ENCODE data around the gene KRTAP9-2. TPM values are rescaled to one million over a fixed set of nuclear protein-coding genes. Genes with fewer than 3 reads are reported as not detected.
"Not testable (repeated sequence)": the region's sequence is repeated elsewhere in the genome, so short reads cannot be mapped to it uniquely, and the experiment has no call there.

The KRTAP9-2 gene
- total RNA-seq, 1 donor from 2014 or later = not detected

GRCh38 chr17:41232399-41233105 is 6.1 kb downstream of the KRTAP9-2 start, which contains the start of gene KRTAP9-3:
Gene KRTAP9-3 (plus strand): TSS chr17:41232449. CDS start chr17:41232502, 53 bp downstream.
- not testable (repeated sequence) for DNase-seq (ENCODE audit: low spot score)

DNA sequence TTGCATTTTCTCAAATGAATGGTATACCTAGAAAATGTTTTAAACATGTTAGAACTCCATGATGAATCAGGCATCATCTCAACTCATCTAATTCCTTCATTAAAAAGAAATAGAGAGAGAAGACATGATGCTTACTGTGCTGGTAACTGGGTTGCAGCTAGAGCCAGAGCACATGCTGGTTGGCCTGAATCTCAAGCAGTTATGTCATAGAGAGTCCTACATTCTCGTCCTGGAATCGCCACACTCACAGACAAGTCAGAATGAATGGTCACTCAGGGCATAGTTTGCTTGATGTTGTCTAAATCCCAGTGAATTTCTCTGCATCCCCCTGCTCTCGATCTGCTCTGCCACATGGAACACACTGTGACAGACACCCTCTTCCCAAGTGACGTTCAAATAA is 10.7 kb downstream of the KRTAP9-2 start:
- ATAC-seq; DNase-seq (ENCODE audit: low spot score): not testable (repeated sequence)

More at GRCh38 chr17:41232399-41233105, 6.1 kb downstream of the KRTAP9-2 start, which contains the start of gene KRTAP9-3:
- ATAC-seq = not testable (repeated sequence)

DNA sequence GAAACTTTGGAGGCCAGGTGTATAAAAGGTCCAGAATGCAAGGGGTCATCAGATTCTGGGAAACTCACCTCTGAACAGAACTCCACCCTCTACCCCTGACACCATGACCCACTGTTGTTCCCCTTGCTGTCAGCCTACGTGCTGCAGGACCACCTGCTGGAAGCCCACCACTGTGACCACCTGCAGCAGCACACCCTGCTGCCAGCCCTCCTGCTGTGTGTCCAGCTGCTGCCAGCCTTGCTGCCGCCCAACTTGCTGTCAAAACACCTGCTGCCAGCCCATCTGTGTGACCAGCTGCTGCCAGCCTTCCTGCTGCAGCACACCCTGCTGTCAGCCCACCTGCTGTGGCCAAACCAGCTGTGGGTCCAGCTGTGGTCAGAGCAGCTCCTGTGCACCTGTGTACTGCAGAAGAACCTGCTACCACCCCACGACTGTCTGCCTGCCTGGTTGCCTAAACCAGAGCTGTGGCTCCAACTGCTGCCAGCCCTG is 11.5 kb downstream of the KRTAP9-2 start, which contains the start of gene KRTAP9-8:
TSS of gene KRTAP9-8 (plus strand) at position 51 of the 489 bp plus-strand sequence. CDS start at position 104, 53 bp downstream.
- not testable (repeated sequence) for ATAC-seq; DNase-seq (ENCODE audit: low spot score)

DNA sequence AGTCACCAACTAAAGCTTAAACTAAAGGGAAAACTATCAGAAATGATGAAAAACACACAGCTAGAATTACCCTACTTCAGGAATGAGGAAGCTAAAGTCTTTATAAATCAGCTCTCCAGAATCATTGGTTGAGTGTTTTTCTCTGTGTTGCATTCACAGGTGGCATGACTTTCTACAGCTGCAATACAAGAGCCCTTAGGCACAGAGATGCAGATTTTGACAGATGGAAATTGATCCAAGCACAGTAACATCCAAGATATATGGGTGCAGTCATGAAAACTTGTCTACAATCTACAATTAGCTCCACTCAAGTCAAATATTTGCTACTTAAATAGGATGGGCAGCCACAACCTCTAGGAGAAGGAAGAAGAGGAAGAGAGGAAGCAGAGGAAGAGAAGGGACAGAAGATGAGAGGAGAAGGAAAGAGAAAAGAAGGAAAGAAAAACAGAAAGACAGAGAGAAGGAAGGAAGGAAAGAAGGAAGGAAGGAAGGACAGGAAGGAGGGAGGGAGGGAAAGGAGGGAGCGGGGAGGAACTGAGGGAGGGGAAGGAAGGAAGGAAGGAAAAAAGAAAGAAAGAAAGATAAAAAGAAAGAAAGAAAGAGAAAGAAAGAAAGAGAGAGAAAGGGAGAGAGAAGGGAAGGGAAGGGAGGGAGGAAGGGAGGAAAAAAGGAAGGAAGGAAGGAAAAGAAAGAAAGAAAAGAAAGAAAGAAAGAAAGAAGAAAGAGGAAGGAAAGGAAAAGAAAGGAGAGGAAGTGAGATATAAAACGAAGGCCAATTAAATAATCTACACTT is 20.7 kb downstream of the KRTAP9-2 start:
- DNase-seq (ENCODE audit: low spot score); ATAC-seq: not testable (repeated sequence)

DNA sequence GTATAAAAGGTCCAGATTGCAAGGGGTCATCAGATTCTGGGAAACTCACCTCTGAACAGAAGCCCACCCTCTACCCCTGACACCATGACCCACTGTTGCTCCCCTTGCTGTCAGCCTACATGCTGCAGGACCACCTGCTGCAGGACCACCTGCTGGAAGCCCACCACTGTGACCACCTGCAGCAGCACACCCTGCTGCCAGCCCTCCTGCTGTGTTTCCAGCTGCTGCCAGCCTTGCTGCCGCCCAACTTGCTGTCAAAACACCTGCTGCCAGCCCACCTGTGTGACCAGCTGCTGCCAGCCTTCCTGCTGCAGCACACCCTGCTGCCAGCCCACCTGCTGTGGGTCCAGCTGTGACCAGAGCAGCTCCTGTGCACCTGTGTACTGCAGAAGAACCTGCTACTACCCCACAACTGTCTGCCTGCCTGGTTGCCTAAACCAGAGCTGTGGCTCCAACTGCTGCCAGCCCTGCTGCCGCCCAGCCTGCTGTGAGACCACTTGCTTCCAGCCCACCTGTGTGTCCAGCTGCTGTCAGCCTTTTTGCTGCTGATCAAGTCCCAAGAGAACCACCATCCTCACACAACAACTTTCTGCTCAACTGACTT is 23.3 kb downstream of the KRTAP9-2 start, which contains the start of gene KRTAP9-4:
TSS of gene KRTAP9-4 (plus strand) at position 51 of the 604 bp plus-strand sequence. CDS start at position 85, 34 bp downstream.
- not testable (repeated sequence) for DNase-seq (ENCODE audit: low spot score); ATAC-seq

DNA sequence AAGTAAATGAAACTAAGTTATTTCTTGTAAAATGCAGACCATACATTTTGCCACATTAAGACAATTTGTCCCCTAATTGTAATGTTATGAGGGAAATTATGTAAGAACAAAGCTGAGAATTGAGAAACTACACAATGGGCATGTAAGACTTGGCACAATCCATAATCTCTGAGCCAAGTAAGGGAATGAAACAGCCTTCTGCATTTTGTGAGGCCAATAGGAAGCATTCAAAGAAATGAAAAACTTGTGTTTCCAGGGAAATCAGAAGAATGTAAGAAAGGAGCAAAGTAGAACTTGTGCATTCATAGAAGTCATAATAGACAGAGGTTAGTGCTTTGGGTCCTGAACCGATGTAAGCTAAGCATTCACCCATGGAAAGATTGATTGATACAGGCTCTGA is 24.8 kb downstream of the KRTAP9-2 start:
- ATAC-seq (no peak), DNase-seq (ENCODE audit: low spot score) (no peak)

GRCh38 chr17:41254861-41255260 is 28.4 kb downstream of the KRTAP9-2 start:
- no peak for DNase-seq (ENCODE audit: low spot score)
- no peak for ATAC-seq

DNA sequence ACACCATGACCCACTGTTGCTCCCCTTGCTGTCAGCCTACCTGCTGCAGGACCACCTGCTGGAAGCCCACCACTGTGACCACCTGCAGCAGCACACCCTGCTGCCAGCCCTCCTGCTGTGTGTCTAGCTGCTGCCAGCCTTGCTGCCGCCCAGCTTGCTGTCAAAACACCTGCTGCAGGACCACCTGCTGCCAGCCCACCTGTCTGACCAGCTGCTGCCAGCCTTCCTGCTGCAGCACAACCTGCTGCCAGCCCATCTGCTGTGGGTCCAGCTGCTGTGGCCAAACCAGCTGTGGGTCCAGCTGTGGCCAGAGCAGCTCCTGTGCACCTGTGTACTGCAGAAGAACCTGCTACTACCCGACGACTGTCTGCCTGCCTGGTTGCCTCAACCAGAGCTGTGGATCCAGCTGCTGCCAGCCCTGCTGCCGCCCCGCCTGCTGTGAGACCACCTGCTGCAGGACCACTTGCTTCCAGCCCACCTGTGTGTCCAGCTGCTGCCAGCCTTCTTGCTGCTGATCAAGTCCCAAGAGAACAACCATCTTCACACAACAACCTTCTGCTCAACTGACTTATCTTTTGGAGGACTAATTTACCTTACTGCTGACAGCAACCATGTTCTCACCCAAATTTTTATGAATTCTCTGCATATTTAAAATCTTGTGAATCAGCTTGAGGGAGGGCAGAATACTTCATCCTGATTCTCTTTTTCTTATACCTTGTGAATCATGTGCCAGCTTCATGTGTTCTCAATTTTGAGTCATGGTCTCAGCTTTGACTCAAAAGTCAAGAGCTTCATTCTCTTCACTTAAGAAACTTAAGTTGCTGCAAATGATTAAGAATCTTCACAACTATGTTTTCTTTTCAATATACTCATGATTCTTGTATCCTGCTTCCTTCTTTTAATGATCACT is 29.2 kb downstream of the KRTAP9-2 start, which contains the start of gene KRTAP9-9:
TSS of gene KRTAP9-9 (plus strand) at position 4 of the 910 bp plus-strand sequence.
- not testable (repeated sequence) for DNase-seq (ENCODE audit: low spot score); ATAC-seq

DNA sequence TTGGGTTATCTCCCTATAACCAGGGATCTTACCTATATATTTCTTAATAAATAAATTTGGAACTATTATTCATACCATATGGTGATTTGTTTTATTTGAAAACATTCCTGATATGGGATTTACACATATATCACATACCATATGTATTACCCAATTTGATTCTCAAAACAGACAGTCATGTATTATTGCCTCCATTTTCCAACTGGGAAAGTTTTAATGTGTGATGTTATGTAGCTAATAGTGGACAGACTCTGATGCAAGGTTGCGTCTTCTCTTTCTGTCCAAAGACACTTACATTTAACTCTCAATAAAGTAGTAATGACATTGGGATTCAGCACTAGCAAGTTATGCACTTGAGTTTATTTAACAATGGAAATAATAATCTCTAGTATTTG is 29.8 kb downstream of the KRTAP9-2 start:
- no peak for ATAC-seq
- DNase-seq (ENCODE audit: low spot score) = no peak

- ATAC-seq (no peak), DNase-seq (ENCODE audit: low spot score) (no peak)
Observed at GRCh38 chr17:41258406-41258805, 32.0 kb downstream of the KRTAP9-2 start.

- ATAC-seq = no peak
- DNase-seq (ENCODE audit: low spot score) = no peak
Observed at GRCh38 chr17:41263212-41263611, 36.8 kb downstream of the KRTAP9-2 start.

DNA sequence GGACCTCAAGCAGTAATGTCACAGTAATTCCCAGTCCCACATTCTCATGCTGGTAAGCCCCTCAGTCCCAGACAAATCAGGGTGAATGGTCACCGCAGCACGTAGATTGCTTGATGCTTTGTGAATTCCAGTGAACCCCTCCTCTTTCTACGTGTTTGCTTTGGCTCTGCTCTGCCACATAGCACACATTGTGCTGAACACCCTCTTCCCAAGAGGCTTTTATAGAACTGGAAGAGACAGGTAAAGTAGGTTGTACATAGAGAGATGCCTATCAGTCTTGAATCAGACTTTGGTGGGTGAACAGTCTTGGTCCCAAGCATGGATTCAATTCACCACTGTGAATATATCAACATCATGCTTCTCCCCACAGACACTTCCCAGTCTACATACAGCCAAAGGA is 38.2 kb downstream of the KRTAP9-2 start:
- ATAC-seq (no peak), DNase-seq (ENCODE audit: low spot score) (no peak)

DNA sequence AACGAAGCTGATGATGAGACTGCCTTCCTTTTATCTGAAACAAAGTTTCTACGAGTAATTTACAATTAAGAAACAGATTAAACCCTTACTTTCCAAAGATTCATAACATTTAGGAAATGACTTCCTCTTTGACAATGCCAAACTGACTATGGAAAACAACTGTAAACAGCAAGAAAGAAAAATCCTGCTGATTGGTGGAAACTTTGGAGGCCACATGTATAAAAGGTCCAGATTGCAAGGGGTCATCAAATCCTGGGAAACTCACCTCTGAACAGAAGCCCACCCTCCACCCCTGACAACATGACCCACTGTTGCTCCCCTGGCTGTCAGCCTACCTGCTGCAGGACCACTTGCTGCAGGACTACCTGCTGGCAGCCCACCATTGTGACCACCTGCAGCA is 38.6 kb downstream of the KRTAP9-2 start, which contains the start of gene KRTAP9-6:
TSS of gene KRTAP9-6 (plus strand) at position 301 of the 400 bp plus-strand sequence. CDS start at position 301, 0 bp downstream.
- no peak for ATAC-seq
- DNase-seq (ENCODE audit: low spot score) = no peak

DNA sequence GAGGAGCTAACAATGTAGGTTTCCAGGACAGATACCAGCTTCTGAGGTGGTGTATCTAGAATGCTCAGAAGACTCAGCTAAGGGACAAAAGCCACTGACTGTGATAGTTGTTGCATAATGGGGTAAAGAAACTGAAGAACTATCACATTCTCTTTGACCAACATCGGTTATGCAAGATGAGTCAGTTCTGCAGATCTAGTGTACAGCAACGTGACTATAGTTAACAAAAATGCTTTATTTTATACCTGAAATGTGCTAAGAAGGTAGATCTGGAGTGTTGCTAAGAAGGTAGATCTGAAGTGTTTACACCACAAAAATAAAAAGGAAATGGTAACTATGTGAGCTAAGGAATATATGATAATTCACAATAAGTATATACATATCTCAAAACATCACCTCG is 41.3 kb downstream of the KRTAP9-2 start:
- ATAC-seq (no peak), DNase-seq (ENCODE audit: low spot score) (no peak)

- not testable (repeated sequence) for DNase-seq (ENCODE audit: low spot score); ATAC-seq
Observed at GRCh38 chr17:41271323-41271722, 44.9 kb downstream of the KRTAP9-2 start.

DNA sequence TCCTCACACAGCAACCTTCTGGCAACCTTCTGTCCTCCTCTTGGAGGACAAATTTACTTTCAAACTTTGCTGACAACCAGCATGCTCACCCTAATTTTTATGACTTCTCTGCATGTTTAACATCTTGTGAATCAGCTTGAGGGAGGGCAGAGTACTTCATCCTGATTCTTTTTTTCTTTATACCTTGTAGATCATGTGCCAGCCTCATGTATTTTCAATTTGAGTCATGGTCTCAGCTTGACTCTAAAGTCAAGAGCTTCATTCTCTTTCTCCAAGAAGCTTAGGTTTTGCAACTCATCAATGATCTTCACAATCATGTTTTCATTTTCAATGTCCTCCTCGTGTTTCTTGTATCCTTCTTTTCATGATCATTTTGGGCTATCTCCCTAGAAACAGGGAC is 45.4 kb downstream of the KRTAP9-2 start:
- ATAC-seq (no peak), DNase-seq (ENCODE audit: low spot score) (no peak)

DNA sequence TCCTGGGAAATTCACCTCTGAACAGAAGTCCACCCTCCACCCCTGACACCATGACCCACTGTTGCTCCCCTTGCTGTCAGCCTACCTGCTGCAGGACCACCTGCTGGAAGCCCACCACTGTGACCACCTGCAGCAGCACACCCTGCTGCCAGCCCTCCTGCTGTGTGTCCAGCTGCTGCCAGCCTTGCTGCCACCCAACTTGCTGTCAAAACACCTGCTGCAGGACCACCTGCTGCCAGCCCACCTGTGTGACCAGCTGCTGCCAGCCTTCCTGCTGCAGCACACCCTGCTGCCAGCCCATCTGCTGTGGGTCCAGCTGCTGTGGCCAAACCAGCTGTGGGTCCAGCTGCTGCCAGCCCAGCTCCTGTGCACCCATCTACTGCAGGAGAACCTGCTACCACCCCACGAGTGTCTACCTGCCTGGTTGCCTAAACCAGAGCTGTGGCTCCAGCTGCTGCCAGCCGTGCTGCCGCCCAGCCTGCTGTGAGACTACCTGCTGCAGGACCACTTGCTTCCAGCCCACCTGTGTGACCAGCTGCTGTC is 49.3 kb downstream of the KRTAP9-2 start, which contains the start of gene KRTAP9-7:
TSS of gene KRTAP9-7 (plus strand) at position 51 of the 543 bp plus-strand sequence. CDS start at position 51, 0 bp downstream.
- ATAC-seq; DNase-seq (ENCODE audit: low spot score): not testable (repeated sequence)
